HG03135 (cell line): ENCODE data around the gene COG8.
"Not testable (repeated sequence)": the region's sequence is repeated elsewhere in the genome, so short reads cannot be mapped to it uniquely, and the experiment has no call there.

ENCODE experiments used
- ATAC-seq: cut with Tn5 transposase; IDR thresholded peaks from one replicate; pipeline ENCODE4 v1.9.1; 2021; ENCODE audit warnings: mild to moderate bottlenecking, moderate library complexity; ENCODE audit not compliant: unreplicated experiment

COG8 gene

GRCh38 chr16:69294051-69294450, 45.3 kb downstream of the COG8 start:
- no peak for ATAC-seq

GRCh38 chr16:69293401-69293800, 46.0 kb downstream of the COG8 start:
- no peak for ATAC-seq

GRCh38 chr16:69291657-69292056, 47.7 kb downstream of the COG8 start:
- not testable (repeated sequence) for ATAC-seq

- ATAC-seq: no peak
Observed at GRCh38 chr16:69286941-69287713, 52.2 kb downstream of the COG8 start.

- ATAC-seq: no peak
Observed at GRCh38 chr16:69285240-69285639, 54.1 kb downstream of the COG8 start.

GRCh38 chr16:69283851-69284250, 55.5 kb downstream of the COG8 start:
- no peak for ATAC-seq

GRCh38 chr16:69277413-69277812, 62.0 kb downstream of the COG8 start:
- no peak for ATAC-seq
